ENCODE measurements around the gene OTOP3. TPM values are rescaled to one million over a fixed set of nuclear protein-coding genes. Genes with fewer than 3 reads are reported as not detected.

Gene OTOP3
- total RNA-seq, 1 donor from 2014 or later: not detected

DNA sequence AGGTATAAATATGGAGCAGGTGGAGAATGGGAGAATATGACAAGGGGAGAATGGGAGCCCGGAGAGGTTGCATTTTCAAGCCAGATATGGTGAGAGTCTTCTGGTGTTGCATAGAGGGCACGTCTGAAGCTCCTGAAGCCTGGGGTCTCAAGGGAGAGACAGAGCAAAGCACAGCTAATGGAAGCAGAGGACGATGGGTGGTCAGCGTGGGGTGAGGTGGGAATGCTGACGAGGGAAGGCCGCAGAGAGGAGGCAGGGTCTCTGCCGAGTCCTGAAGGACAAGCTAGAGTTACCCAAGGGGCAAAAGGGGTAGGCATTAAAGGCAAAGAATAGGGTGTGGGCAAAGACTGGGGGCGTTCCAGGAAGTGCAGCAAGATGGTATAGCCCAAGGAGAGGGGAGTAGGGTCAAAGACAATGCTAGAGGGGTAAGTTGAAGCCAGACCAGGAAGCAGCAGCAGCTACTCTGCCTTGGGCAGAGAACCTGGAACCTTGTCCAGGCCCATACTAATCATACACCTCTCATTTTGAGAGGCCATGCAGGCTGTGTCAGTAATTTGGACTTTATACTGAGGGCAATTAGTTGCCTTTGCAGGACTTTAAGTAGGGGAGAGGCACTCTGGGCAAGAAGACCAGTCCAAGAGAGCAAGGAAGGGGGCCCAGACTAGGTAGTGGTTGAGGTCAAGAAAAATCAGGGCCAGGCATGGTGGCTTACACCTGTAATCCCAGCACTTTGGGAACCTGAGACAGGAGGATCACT lies 2.7 kb downstream of the OTOP3 start:
- no peak for DNase-seq (ENCODE audit: low spot score)

DNA sequence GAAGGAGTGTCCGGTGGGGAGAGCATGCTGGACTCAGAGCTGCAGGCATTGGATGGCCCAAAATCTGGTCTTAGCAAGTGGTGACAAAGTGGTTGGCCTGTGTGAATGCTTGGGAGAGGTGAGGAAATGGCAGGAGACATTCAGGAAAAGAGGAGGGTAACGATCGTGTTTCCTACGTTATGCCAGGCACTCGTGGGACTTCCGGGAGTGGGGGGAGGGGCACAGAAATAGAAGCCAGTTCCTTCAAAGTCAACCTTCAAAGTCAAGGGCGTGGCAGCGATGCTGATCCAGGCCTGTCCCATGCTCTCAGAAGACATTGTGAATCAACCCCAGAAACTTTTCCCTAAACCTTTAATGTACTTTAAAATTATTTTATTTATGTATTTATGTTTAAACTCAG lies 3.8 kb downstream of the OTOP3 start:
- no peak for DNase-seq (ENCODE audit: low spot score)

GRCh38 chr17:74941128-74941725 lies 5.5 kb downstream of the OTOP3 start:
- no peak for DNase-seq (ENCODE audit: low spot score)

DNA sequence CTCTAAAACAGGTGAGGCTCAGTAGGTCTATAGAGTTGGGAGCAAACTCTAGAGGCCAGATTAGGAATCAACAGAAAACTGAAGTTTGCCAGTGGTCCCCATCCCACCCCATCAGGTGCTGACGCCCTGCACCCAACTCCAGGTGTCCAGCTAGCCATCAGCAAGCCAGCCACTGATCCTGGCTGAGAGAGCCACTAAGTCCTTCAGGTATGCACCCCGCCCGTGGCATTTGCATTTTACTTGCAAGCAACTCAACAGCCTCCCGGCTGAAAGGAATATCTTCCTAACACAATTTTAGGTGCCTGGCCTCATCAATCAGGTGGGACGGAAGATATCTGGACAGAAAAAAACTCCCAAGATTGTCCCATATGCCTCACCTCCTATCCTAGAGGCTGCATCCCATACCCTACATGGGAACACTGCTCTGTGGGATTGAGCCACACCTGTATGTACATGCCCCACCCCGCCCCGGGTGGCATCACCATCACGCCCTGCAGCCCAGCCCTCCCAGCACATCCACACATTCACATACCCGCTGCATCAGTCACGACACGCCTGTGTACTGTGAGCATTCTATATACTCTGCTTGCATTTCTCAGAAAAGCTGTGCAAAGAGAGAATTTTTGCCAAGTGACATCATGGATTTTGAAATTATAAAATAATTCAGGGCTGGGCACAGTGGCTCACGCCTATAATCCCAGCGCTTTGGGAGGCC lies 8.3 kb downstream of the OTOP3 start:
- no peak for DNase-seq (ENCODE audit: low spot score)

GRCh38 chr17:74945543-74945942 lies 9.8 kb downstream of the OTOP3 start:
- DNase-seq (ENCODE audit: low spot score): no peak

DNA sequence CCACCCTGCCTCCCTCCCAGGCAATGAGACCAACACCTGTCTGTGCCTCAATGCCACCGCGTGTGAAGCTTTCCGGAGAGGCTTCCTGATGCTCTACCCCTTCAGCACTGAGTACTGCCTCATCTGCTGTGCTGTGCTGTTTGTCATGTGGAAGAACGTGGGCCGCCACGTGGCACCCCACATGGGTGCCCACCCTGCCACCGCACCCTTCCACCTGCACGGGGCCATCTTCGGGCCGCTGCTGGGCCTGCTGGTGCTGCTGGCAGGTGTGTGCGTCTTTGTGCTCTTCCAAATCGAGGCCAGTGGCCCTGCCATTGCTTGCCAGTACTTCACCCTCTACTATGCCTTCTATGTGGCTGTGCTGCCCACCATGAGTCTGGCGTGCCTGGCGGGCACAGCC lies 10.9 kb downstream of the OTOP3 start:
- DNase-seq (ENCODE audit: low spot score): no peak

DNA sequence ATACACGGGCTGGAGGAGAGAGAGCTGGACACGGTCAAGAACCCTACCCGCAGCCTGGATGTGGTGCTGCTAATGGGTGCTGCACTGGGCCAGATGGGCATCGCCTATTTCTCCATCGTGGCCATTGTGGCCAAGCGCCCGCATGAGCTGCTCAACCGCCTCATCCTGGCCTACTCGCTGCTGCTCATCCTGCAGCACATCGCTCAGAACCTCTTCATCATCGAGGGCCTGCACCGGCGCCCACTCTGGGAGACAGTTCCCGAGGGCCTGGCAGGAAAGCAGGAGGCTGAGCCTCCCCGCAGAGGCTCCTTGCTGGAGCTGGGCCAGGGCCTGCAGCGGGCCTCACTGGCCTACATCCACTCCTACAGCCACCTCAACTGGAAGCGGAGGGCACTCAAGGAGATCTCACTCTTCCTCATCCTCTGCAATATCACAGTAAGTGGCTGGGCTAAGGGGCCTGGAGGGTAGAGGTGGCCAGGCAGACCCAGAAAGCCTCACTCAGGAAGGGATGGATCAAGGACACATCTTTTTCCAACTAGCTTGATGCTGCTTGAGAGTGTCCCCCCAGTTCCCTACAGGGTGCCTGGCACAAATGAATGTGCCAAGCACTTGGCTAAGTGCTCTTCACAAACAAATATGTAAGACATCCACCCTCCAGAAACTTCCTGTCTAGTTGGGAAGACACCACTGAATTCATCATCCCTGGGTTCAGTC lies 11.5 kb downstream of the OTOP3 start:
- no peak for DNase-seq (ENCODE audit: low spot score)

GRCh38 chr17:74949455-74950115 lies 13.9 kb downstream of the OTOP3 start:
- DNase-seq (ENCODE audit: low spot score): no peak

GRCh38 chr17:74950207-74950606 lies 14.5 kb downstream of the OTOP3 start:
- no peak for DNase-seq (ENCODE audit: low spot score)

- DNase-seq (ENCODE audit: low spot score): no peak
Observed at GRCh38 chr17:74951065-74951464, 15.4 kb downstream of the OTOP3 start.

DNA sequence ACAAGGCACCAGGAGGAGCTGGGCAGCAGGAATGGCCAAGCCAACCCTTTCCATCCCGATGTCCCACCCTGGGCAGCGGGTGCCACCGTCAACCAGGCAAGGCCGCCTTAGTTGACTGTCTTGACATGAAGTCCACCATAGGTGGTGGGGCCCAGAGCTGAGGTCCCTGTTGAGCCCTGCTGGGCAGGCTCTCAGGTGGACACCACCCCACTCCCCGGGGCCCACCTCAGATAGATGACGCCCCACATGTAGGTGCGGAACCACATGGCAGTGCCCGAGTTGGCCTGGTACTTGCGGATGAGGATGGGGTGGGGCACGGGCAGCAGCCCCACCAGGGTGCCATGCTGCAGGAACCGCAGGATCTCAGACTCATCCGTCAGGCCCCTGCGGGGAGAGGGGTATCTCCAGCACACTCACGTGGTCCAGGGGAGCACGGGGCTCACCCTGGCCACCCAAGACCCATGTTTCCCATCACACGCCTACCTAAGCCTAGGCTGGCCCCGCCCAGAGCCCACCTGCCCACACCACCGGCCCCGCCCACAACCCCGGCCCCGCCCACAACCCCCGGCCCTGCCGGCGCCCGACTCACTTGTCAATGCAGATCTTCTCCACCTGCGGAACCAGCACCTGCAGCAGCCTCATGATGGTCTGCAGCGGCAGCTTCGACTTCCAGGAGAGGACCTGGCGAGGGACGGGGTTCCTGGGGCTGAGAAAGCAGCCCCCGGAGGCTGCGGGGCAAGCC lies 16.2 kb downstream of the OTOP3 start:
- no peak for DNase-seq (ENCODE audit: low spot score)

DNA sequence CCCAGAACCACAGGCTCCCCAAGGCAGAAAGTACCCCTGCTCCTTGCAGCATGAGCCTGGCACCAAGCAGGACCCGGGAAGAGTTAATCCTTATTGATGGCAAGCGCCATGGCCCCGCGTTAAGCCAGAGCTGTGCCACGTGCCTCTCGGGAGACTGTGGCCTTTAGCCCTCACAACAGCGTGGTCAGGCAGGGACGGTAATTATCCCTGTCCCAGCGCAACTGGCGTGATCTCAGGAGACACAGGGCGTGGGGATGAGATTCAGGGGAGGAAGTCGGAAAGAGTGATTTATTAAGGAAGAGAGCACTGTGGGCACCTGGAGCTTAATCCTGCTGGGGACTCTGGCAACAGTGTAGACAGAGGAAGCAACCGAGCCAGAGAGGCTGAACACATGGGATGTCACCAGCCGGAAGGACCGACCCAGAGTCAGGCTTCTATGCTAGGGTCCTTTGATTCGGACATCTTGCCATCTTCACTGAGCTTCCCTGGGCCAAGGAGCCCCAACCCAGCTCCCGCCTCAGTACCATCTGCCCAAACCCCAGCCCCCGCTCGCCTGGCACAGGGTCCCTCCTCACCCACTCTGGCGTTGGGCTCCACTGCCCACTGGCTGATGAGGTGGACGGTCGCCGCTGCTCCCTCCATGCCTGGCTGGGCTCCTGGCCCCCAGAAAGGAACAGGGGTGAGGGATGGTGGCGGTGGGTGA lies 16.9 kb downstream of the OTOP3 start:
- DNase-seq (ENCODE audit: low spot score): no peak

DNA sequence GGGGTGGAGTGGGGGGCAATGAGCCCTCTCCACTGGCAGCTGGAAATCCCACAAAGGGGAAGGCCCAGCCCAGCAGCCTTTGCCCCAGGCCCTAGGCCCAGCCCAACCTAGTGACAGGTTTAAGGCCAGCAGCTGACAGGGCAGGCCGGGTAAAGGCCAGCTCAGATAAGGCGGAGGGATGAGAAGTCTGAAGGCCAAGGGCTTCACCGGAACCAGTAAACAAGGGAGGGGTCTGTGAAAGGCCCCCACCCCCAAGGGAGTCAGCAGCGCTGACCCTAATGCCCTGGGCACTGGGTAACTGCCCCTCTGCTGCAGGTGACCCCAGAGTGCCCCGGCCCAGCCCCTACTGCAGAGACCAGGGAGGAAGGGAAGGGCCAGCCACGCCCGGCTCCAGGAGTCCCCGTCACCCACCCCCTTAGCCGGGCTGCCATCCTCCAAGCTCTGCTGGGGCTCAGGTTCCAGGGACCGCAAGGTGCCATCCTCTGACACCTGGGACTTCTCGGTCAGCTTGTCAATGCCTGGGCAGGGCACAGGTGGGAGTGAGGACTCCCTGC lies 17.5 kb downstream of the OTOP3 start:
- no peak for DNase-seq (ENCODE audit: low spot score)

- no peak for DNase-seq (ENCODE audit: low spot score)
Observed at GRCh38 chr17:74954115-74954514, 18.4 kb downstream of the OTOP3 start.

DNA sequence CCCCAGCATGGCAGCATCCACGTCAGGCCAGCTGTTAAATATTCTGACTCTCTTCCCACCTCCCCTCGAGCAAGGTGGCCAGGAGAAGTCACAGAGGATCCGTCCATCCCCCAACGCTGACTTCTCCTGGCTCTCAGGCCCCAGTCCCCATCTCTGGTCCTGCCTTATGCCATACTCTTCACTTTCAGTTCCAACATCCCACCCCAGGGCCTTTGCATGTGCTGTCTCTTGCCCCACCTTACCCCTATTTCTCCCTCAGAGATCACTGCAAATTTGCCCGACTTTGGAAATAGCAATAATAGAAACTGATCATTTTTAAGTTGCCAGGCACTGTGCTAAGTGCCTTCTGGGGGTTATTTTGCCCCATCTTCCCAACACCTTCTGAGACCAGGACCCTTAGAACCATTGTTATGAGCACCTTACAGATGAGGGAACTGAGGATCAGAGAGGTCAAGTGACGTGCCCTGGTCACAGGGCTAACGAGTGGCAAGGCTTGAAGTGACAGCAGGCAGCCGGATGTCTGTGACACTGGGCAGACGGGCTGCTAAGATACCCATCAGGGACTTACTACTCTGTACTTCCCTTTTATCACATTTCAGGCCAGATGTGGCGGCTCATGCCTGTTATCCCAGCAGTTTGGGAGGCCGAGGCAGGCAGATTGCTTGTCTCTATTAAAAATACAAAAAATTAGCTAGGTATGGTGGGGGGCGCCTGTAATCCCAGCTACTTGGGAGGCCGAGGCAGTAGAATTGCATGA lies 19.1 kb downstream of the OTOP3 start:
- DNase-seq (ENCODE audit: low spot score): no peak

DNA sequence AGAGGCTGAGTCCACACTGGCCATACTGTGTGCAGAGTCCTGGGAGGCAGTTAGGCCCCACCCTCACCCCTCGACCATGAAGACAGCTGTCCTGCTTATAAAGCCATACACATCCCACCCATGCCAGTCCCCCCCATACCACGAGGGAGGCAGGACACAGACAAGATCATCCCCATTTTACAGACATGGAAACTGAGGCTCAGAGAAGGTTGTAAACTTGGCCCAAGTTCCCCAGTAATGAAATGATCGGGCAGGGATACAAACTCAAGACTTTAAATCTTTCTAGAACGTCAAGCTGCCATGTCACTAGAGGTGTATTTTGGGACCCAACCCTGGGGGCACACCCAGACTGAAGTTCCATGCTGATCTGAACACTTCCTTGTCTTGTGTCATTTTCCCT lies 20.4 kb downstream of the OTOP3 start:
- DNase-seq (ENCODE audit: low spot score): no peak

GRCh38 chr17:74957935-74958740 lies 22.4 kb downstream of the OTOP3 start:
- DNase-seq (ENCODE audit: low spot score): peak; percentile 39

DNA sequence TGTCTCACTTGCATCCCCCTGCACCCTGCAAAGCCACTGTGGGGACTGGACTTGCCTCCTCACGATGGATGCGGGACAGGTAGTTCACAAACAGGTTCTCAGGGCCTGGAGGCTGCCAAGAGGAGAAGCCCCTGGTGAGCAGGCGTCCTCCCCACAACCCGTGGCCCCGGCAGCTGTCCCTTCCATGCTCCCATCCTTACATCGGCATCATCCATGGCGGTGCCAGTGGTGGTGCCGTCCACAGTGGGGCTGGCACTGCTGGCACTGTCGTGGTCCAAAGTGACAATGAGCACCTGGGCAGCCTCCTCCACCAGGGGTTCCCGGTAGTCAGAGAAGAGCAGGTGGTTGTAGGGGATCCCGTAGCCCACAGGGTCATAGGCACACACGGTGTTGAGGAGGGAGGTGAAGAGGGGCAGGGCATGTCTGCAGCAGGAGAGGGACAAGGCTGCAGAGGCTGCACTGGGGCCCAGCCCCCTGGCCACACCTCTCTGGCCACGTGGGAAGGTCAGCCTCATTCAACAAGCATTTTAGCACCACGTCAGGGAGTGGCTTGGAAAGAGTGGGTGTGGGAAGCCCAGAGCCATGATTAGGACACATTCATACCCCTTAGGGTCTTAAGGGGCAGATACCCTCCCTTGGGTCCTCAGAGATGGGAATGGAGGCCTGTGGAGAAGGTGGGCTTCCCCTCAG lies 24.3 kb downstream of the OTOP3 start:
- DNase-seq (ENCODE audit: low spot score): no peak

Data from umbilical cord (tissue), 2 donors.